Omental fat pad (tissue), 4 donors: ENCODE data around the gene RAI2. TPM values are rescaled to one million over a fixed set of nuclear protein-coding genes. Genes with fewer than 3 reads are reported as not detected.

Experiments
- ATAC-seq: fragments of 150-250 bp; one replicate; pipeline ENCODE4 v1.9.1; 2016; ENCODE audit warnings: mild to moderate bottlenecking, moderate library complexity; ENCODE audit not compliant: low FRiP score
- DNase-seq: peaks from one replicate; pipeline ENCODE4 v3.0.0-alpha.2; 2019; ENCODE audit warnings: low spot score
- CTCF ChIP-seq, 3 donors: fragments of 450-650 bp; IDR thresholded peaks; one replicate each; pipeline ENCODE4 v1.5.1; 2016 to 2017; ENCODE audit warnings: antibody characterized with exemption in 3 of 3, mild to moderate bottlenecking in 3 of 3, moderate library complexity in 2 of 3
- total RNA-seq, 4 donors: library from RNA; depleted of rRNA; stranded (reverse); fragments of >200 nt; gene quantifications; one replicate each; pipeline ENCODE4 v1.1.0, GENCODE V29; 2016

Gene RAI2
- total RNA-seq, 4 donors from 2014 or later, result 15.5 to 25.9 (median 23.1) TPM

- DNase-seq, result no peak
- no peak for ATAC-seq
Measured at GRCh38 chrX:17812763-17813162, 48.3 kb downstream of the RAI2 start.

GRCh38 chrX:17809984-17810383 lies 51.1 kb downstream of the RAI2 start:
- no peak for TF ChIP-seq CTCF (IDR thresholded peaks at IDR 0.05)
- no peak for ATAC-seq
- DNase-seq, result no peak

More at GRCh38 chrX:17812763-17813162, 48.3 kb downstream of the RAI2 start:
- TF ChIP-seq CTCF (IDR thresholded peaks at IDR 0.05), result no peak

DNA sequence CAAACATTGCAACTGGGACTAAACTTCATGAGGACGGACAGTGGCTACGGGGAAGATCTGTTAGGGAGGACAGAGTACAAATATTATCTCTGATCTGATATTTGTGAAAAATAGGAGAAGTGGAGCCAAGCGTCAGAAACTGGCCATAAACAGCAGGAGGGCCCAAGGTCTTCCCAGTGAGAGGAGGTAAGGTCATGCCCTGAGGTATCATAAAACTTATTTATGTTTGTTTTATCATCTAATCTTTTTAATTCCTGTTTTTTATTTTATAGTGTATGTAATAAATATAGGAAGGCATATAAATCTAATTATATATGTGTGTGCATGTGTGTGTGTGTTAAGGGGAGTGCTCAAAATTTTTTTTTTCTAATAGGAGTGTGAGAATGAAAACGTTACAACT lies 51.8 kb downstream of the RAI2 start:
- ATAC-seq (no peak), DNase-seq (no peak)
- TF ChIP-seq CTCF (IDR thresholded peaks at IDR 0.05), result no peak

DNA sequence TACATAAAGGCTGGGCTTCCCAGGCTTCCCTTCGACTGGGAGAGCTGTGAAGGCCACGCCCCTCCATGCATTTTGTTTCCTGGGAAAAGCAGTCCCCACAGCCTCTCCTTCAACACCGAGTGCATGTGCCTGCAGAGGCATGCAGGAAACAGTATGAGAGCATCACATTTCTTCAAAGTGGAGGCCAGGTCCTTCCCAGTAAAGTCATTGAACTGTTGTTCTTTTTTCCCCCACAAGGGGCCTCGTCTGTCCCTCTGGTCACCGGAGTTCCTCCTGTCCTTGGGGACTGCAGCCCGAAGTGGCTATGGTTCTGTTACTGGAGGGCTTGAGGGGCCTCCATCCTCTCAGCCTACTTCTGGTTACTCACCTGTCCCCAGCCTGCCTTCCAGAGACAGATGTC lies 56.0 kb downstream of the RAI2 start:
- TF ChIP-seq CTCF (IDR thresholded peaks at IDR 0.05), result no peak
- no peak for DNase-seq
- ATAC-seq, result no peak

GRCh38 chrX:17803449-17803848 lies 57.6 kb downstream of the RAI2 start:
- ATAC-seq (no peak), DNase-seq (no peak)
- no peak for TF ChIP-seq CTCF (IDR thresholded peaks at IDR 0.05)

- DNase-seq, result no peak
- ATAC-seq, result no peak
- no peak for TF ChIP-seq CTCF (IDR thresholded peaks at IDR 0.05)
Measured at GRCh38 chrX:17802756-17803155, 58.3 kb downstream of the RAI2 start.

GRCh38 chrX:17801431-17801830 lies 59.7 kb downstream of the RAI2 start:
- DNase-seq, result no peak
- ATAC-seq, result no peak
- no peak for TF ChIP-seq CTCF (IDR thresholded peaks at IDR 0.05)
